IMR-90 (cell line): ENCODE data around the gene IFFO2. TPM values are rescaled to one million over a fixed set of nuclear protein-coding genes. Genes with fewer than 3 reads are reported as not detected.

Experiments used
- ATAC-seq: fragments of 200-7000 bp; cut with Tn5 transposase; 2 replicates; pipeline ENCODE4 v1.9.1; 2020; ENCODE audit warnings: low read depth, mild to moderate bottlenecking, moderate library complexity
- BruUV-seq: library from RNA; stranded (reverse); fragments of 400-500 nt; replicated peaks from 2 replicates; lab custom pipeline; 2021; lab: Mats Ljungman, UMichigan
- CTCF ChIA-PET: fragments of 300-600 bp; formaldehyde crosslinking; extraction: SDS; loops from one replicate; lab custom pipeline; 2021; ENCODE audit warnings: antibody characterized with exemption; lab: Yijun Ruan, JAX
- POLR2A ChIA-PET: fragments of 300-600 bp; sonication (Branson Sonifier 250); formaldehyde crosslinking; loops from one replicate; lab custom pipeline; 2022; ENCODE audit warnings: antibody characterized with exemption; ENCODE audit not compliant: unreplicated experiment; lab: Charles Lee
- DNase-seq: peaks from one replicate; pipeline ENCODE4 v3.0.0; 2013
- H2AFZ ChIP-seq: replicated peaks from 2 replicates; pipeline ENCODE3; 2013; ENCODE audit warnings: low read length, mild to moderate bottlenecking; ENCODE audit not compliant: poor library complexity
- H2AK5ac ChIP-seq: 2 replicates; pipeline ENCODE4 v1.6.1; 2013; ENCODE audit warnings: low read depth, low read length, inconsistent platforms
- H2AK9ac ChIP-seq: replicated peaks from 2 replicates; pipeline ENCODE3; 2013; ENCODE audit warnings: mild to moderate bottlenecking, low read depth, low read length, moderate library complexity; ENCODE audit not compliant: poor library complexity
- H2BK120ac ChIP-seq: 2 replicates; pipeline ENCODE4 v1.6.1; 2013; ENCODE audit warnings: low read depth, low read length, inconsistent platforms
- H2BK15ac ChIP-seq: 3 replicates; pipeline ENCODE4 v1.6.1; 2013; ENCODE audit warnings: low read depth, low read length, inconsistent platforms
- H2BK20ac ChIP-seq: 2 replicates; pipeline ENCODE4 v1.6.1; 2013; ENCODE audit warnings: low read depth, mild to moderate bottlenecking, inconsistent platforms, low read length, moderate library complexity
- H2BK5ac ChIP-seq: 2 replicates; pipeline ENCODE4 v1.6.1; 2013; ENCODE audit warnings: mild to moderate bottlenecking, low read depth, low read length, inconsistent platforms; ENCODE audit not compliant: poor library complexity, severe bottlenecking
- H3K14ac ChIP-seq: replicated peaks from 2 replicates; pipeline ENCODE4 v1.6.1; 2013; ENCODE audit warnings: low read depth, low read length, inconsistent platforms
- H3K18ac ChIP-seq: 2 replicates; pipeline ENCODE4 v1.6.1; 2013; ENCODE audit warnings: low read depth, low read length, control low read depth
- H3K23ac ChIP-seq: 2 replicates; pipeline ENCODE4 v1.6.1; 2013; ENCODE audit warnings: low read depth, low read length, inconsistent platforms
- H3K27ac ChIP-seq: 2 replicates; pipeline ENCODE4 v1.5.1; 2013; ENCODE audit warnings: mild to moderate bottlenecking, control low read depth, low read length; ENCODE audit not compliant: insufficient read depth
- H3K27me3 ChIP-seq: 2 replicates; pipeline ENCODE4 v1.6.1; 2013; ENCODE audit warnings: low read length; ENCODE audit not compliant: control insufficient read depth, insufficient read depth
- H3K36me3 ChIP-seq: 2 replicates; pipeline ENCODE4 v1.6.1; 2013; ENCODE audit warnings: low read length, mixed read lengths; ENCODE audit not compliant: control insufficient read depth, insufficient read depth
- H3K4ac ChIP-seq: 2 replicates; pipeline ENCODE4 v1.6.1; 2013; ENCODE audit warnings: low read depth, low read length, inconsistent platforms
- H3K4me1 ChIP-seq: 2 replicates; pipeline ENCODE4 v1.6.1; 2013; ENCODE audit warnings: low read length, mixed read lengths; ENCODE audit not compliant: control insufficient read depth, insufficient read depth
- H3K4me2 ChIP-seq: 2 replicates; pipeline ENCODE4 v1.6.1; 2013; ENCODE audit warnings: low read depth, mild to moderate bottlenecking, control low read depth, low read length, moderate library complexity
- H3K4me3 ChIP-seq: 2 replicates; pipeline ENCODE4 v1.5.1; 2013; ENCODE audit warnings: low read depth, mild to moderate bottlenecking, control low read depth, low read length, moderate library complexity; ENCODE audit not compliant: insufficient read depth
- H3K56ac ChIP-seq: 2 replicates; pipeline ENCODE4 v1.6.1; 2013; ENCODE audit warnings: low read length, inconsistent platforms; ENCODE audit not compliant: insufficient read depth; ENCODE audit errors: extremely low read depth
- H3K79me1 ChIP-seq, 2 experiments: 2 replicates each; pipeline ENCODE4 v1.6.1; 2013; ENCODE audit warnings: low read length in 2 of 2, inconsistent platforms in 1 of 2, low read depth in 1 of 2
- H3K9ac ChIP-seq: 2 replicates; pipeline ENCODE4 v1.6.1; 2013; ENCODE audit warnings: low read depth, low read length, control low read depth
- H3K9me1 ChIP-seq: 2 replicates; pipeline ENCODE4 v1.6.1; 2013; ENCODE audit warnings: low read length, inconsistent platforms; ENCODE audit not compliant: insufficient read depth
- H3K9me3 ChIP-seq: 2 replicates; pipeline ENCODE4 v1.6.1; 2013; ENCODE audit warnings: low read length; ENCODE audit not compliant: control insufficient read depth, insufficient read depth
- H4K20me1 ChIP-seq: 2 replicates; pipeline ENCODE4 v1.6.1; 2013; ENCODE audit warnings: low read length, inconsistent platforms; ENCODE audit not compliant: insufficient read depth
- H4K5ac ChIP-seq: 2 replicates; pipeline ENCODE4 v1.6.1; 2013; ENCODE audit warnings: mild to moderate bottlenecking, low read depth, low read length, control low read depth
- H4K8ac ChIP-seq, 2 experiments: 2 replicates each; pipeline ENCODE4 v1.6.1; 2013; ENCODE audit warnings: low read depth in 2 of 2, low read length in 2 of 2, control low read depth in 1 of 2, inconsistent platforms in 1 of 2
- H4K91ac ChIP-seq: 2 replicates; pipeline ENCODE4 v1.6.1; 2013; ENCODE audit warnings: low read depth, low read length, inconsistent platforms; ENCODE audit not compliant: insufficient read depth
- BHLHE40 ChIP-seq: fragments of 150-350 bp; IDR thresholded peaks from 2 replicates; pipeline ENCODE4 v1.6.1; 2016; ENCODE audit warnings: mild to moderate bottlenecking, low read depth, low read length
- CEBPB ChIP-seq: IDR thresholded peaks from 2 replicates; pipeline ENCODE4 v1.6.1; 2012; ENCODE audit warnings: low read depth, low read length, improper control_type of control experiment
- CHD1 ChIP-seq: IDR thresholded peaks from 2 replicates; pipeline ENCODE4 v1.6.1; 2012; ENCODE audit warnings: low read depth, low read length, improper control_type of control experiment
- CTCF ChIP-seq: conservative IDR thresholded peaks from 2 replicates; pipeline ENCODE4 v1.5.1; 2012; ENCODE audit warnings: mild to moderate bottlenecking, low read depth, low read length, improper control_type of control experiment
- ELK1 ChIP-seq: fragments of 150-350 bp; IDR thresholded peaks from 2 replicates; pipeline ENCODE4 v1.6.1; 2016; ENCODE audit warnings: low read depth, mild to moderate bottlenecking, low read length, moderate library complexity, borderline replicate concordance
- FOS ChIP-seq: fragments of 150-350 bp; IDR thresholded peaks from 2 replicates; pipeline ENCODE4 v1.6.1; 2016; ENCODE audit warnings: low read depth, low read length
- MAFK ChIP-seq: IDR thresholded peaks from 2 replicates; pipeline ENCODE4 v1.6.1; 2012; ENCODE audit warnings: low read depth, low read length, improper control_type of control experiment
- MAZ ChIP-seq: IDR thresholded peaks from 2 replicates; pipeline ENCODE4 v1.6.1; 2012; ENCODE audit warnings: low read depth, mild to moderate bottlenecking, low read length, improper control_type of control experiment, moderate library complexity, borderline replicate concordance
- MXI1 ChIP-seq: IDR thresholded peaks from 2 replicates; pipeline ENCODE4 v1.6.1; 2012; ENCODE audit warnings: low read depth, mild to moderate bottlenecking, low read length, moderate library complexity, borderline replicate concordance
- NFE2L2 ChIP-seq: fragments of 150-350 bp; IDR thresholded peaks from 2 replicates; pipeline ENCODE4 v1.6.1; 2016; ENCODE audit warnings: low read depth, mild to moderate bottlenecking, low read length
- POLR2A ChIP-seq: IDR thresholded peaks from 2 replicates; pipeline ENCODE4 v1.6.1; 2012; ENCODE audit warnings: mild to moderate bottlenecking, low read depth, low read length
- RAD21 ChIP-seq: IDR thresholded peaks from 2 replicates; pipeline ENCODE4 v1.6.1; 2012; ENCODE audit warnings: low read length, improper control_type of control experiment
- RCOR1 ChIP-seq: IDR thresholded peaks from 2 replicates; pipeline ENCODE4 v1.6.1; 2012; ENCODE audit warnings: mild to moderate bottlenecking, low read length, improper control_type of control experiment; ENCODE audit not compliant: insufficient replicate concordance
- RFX5 ChIP-seq: IDR thresholded peaks from 2 replicates; pipeline ENCODE4 v1.8.0; 2012; ENCODE audit warnings: low read depth, mild to moderate bottlenecking, low read length, moderate library complexity
- SMC3 ChIP-seq: fragments of 150-350 bp; IDR thresholded peaks from 2 replicates; pipeline ENCODE4 v1.6.1; 2016; ENCODE audit warnings: low read depth, mild to moderate bottlenecking, antibody characterized with exemption, low read length, moderate library complexity
- USF2 ChIP-seq: fragments of 150-350 bp; IDR thresholded peaks from 2 replicates; pipeline ENCODE4 v1.6.1; 2017; ENCODE audit warnings: mild to moderate bottlenecking, antibody characterized with exemption, low read length, low read depth
- WGBS, 2 experiments: methylation state at CpG; one replicate each; pipeline versions ENCODE4 v1.1.5 to v1.1.7; 2013; ENCODE audit warnings: missing lambda C conversion rate in 2 of 2; ENCODE audit not compliant: insufficient read length in 1 of 2; ENCODE audit errors: extremely low coverage in 2 of 2; 5-methylcytosine and 5-hydroxymethylcytosine counted together
- dilution Hi-C: fragments of 300-500 bp; cut with HindIII; formaldehyde crosslinking; loops from one replicate; pipeline ENCODE4 v1.14.3; 2018; ENCODE audit warnings: low sequenced_read_pairs; ENCODE audit not compliant: unreplicated experiment
- in situ Hi-C: fragments of 300-500 bp; cut with MboI; formaldehyde crosslinking; loops from 3 replicates; pipeline ENCODE4 v1.14.3; 2019; ENCODE audit warnings: low sequenced_read_pairs, inconsistent platforms, mixed read lengths
- intact Hi-C: fragments of 100-400 bp; cut with micrococcal nuclease; formaldehyde crosslinking; loops from 2 replicates; pipeline ENCODE4 v1.10.0; 2022
- polyA plus RNA-seq, 3 experiments: library from polyadenylated mRNA; depleted of rRNA; stranded (reverse); fragments of >200 nt; gene quantifications; 2 replicates each; pipeline ENCODE4 v1.2.3, GENCODE V29; 2012; ENCODE audit warnings: low replicate concordance in 1 of 3
- total RNA-seq: library from RNA; depleted of rRNA; stranded (reverse); fragments of >200 nt; gene quantifications from 2 replicates; pipeline ENCODE4 v1.2.3, GENCODE V29; 2012

The IFFO2 gene
- total and polyA plus RNA-seq, 2 of the 4 experiments (the other 2 are of a cell fraction), result 14.5 to 18.2 TPM

DNA sequence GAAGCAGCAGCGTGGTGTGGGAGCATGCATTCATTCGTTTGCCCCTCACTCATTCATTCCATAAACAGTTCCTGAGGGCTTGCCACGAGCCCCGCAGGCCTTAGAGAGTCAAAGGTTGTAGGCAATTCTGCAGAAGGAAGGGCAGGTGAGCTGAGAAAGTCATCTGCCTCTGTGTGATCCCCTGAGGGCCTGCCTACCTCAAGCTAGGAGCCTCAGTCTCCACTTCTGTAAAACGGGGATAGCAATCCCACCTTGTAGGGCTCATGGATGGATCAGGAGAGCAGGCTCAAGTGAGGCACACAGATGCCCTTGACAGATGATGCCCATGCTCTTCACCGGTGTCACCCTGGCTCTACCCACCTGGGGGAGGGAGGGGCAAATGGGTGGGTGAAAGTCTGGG is 27.5 kb downstream of the IFFO2 start:
- no CpG with 5 or more reads among the region's 6 CpGs for WGBS, 2 experiments
- TF ChIP-seq RAD21 (no peak), RCOR1 (no peak), MAFK (no peak), CTCF (no peak), FOS (no peak), MAZ (no peak), ELK1 (no peak), POLR2A (no peak), NFE2L2 (no peak), USF2 (no peak), RFX5 (no peak), SMC3 (no peak), BHLHE40 (no peak), CEBPB (no peak), CHD1 (no peak), MXI1 (no peak)
- Histone ChIP-seq H3K56ac (no peak overlapping the region), H2BK15ac (peak overlapping the region; percentile 66; the same call in 1 of the 3 replicates), H3K27ac (no peak overlapping the region), H3K4me2 (no peak overlapping the region), H3K9me1 (peaks cover 36% of the 10 kb centered on the region), H3K4ac (peak overlapping the region; percentile 100), H4K8ac (peak overlapping the region in 1 of 2 experiments; percentile 23; a peak in 1 of 4 replicates), H4K5ac (no peak overlapping the region), H3K4me3 (no peak overlapping the region), H3K9ac (no peak overlapping the region), H3K23ac (peak overlapping the region; percentile 44; the same call in 1 of the 2 replicates), H2AK9ac (peak overlapping the region; percentile 39), H3K27me3 (no peaks in the 10 kb centered on the region), H3K9me3 (no peaks in the 10 kb centered on the region), H2BK5ac (no peak overlapping the region), H4K20me1 (peaks cover 30% of the 10 kb centered on the region; the same call in 1 of the 2 replicates), H2AFZ (no peak overlapping the region), H2BK120ac (peak overlapping the region; percentile 98; the same call in 1 of the 2 replicates), H2BK20ac (peak overlapping the region; percentile 28), H3K14ac (peak overlapping the region; percentile 53; the same call in 1 of the 2 replicates), H3K79me1 (peaks cover 26 to 90% of the 10 kb centered on the region in 2 experiments; a peak in 3 of 4 replicates), H4K91ac (0 out of 2 replicates have a peak overlapping the region, but pooled peaks have one; percentile 69), H3K36me3 (no peaks in the 10 kb centered on the region), H2AK5ac (peak overlapping the region; percentile 61; the same call in 1 of the 2 replicates), H3K4me1 (peaks cover 44% of the 10 kb centered on the region), H3K18ac (no peak overlapping the region)
- no TSS peak for BruUV-seq
- ChIA-PET CTCF (interaction anchor here (0.7 to 1.4 kb wide), 2 partner anchors 16 to 17 kb away, joined by 3 to 6 read pairs; no protein-coding TSS in a partner anchor), POLR2A (no interaction called here)
- intact Hi-C loops (no loop called here), dilution Hi-C loops (no loop called here), in situ Hi-C loops (no loop called here)
- ATAC-seq (no peak), DNase-seq (no peak)
